IPS-NIHi7 (cell line): ENCODE data around the gene TRAIP.
"Not testable (repeated sequence)": the region's sequence is repeated elsewhere in the genome, so short reads cannot be mapped to it uniquely, and the experiment has no call there.

Experiments
- DNase-seq: peaks from one replicate; pipeline ENCODE4 v3.0.0; 2012; ENCODE audit warnings: mixed read lengths; ENCODE audit errors: extremely low spot score

TRAIP gene

GRCh38 chr3:49856181-49857005 lies at the start of gene TRAIP:
TSS of gene TRAIP (minus strand) at chr3:49856564. CDS start at chr3:49856453, 111 bp downstream.
- DNase-seq, result peak; percentile 100

GRCh38 chr3:49904448-49904847 lies 48.1 kb upstream of the TRAIP start:
- not testable (repeated sequence) for DNase-seq

DNA sequence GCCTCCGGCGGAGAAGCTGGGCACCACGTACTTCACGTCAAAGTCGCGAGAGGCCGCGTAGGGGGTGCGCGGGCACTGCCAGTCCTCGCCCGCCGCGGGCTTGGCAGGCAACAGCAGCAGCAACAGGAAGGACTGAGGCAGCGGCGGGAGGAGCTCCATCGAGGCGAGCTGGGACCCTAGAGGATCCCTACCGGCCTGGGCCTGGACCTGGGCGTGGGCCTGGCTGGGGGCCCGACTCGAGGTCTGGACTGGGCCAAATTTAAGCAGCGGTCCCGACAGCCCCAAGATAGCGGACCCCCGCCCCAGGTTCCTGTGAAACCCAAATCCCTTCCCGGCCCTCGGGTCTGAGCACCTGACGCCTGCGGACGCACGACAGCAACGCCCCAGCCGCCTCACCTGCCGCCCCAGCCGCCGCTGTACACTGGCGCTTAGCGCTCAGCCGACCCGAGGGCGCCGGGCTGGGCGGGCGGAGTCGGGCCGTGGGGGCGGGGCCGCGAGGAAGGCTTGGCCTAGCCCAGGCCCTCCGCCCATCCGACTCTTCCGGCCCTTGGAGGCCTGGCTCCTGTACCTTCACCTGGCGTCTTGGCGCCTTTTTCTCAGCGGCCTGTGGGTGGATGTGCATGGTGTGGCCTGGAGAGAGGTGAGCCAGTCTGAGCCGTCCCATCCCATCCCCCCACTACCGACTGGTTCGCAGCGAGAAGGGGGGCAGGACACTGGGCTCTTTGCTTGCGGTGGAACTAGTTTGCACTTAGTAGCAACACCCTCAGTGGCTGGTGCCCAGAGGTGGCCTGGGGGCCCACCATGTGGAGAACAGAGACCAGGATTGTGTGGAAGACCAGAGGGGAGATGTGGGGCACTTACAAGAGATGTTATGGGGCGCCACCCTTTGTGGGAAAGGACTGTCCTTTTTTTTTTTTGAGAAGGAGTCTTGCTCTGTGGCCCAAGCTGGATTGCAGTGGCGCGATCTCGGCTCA lies 47.4 kb upstream of the TRAIP start, which contains the start of gene MST1R:
Gene MST1R, minus strand, starts transcription at position 423 of the 974 bp plus-strand sequence. Its CDS starts 264 bp downstream, at position 159.
- peak; percentile 95 for DNase-seq

DNA sequence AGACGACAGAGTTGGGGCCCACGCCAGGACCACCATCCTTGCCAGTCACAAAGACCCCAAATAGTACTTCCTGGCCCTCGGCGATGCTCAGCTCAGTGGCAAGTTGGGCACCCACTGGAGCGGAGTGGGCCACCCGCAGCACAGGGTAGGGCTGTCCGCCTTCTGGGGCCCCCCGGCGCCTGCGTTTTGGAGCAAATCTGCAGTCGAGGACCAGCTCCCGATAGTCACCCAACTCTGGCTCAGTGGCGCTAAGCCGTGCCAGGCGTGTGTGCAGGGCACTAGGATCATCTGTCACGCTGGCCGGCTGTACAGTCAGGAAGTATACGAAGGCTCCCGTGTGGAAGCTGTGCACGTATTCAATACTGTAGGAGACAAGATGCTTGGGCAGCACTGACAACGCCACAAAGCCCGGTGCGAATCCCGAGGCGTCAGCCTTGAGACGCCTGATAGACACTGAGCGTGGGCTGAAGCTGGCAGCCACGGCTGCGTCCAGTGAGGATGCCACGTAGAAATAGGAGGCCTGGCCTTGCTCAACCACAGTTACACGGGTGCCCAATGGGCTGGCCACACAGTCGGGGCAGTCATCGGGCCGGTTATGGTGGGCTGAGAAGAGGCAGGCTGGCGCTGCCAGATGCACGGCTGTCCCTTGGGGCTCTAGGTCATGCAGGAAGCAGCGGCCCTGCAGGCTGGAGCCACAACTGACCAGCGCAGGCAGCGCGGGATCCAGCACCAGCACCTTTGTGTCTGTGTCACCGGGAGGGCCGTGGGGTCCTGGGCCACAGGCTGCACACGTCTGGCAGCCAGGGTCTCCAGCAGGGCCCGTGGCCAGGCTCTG lies 46.4 kb upstream of the TRAIP start:
- DNase-seq, result no peak

DNA sequence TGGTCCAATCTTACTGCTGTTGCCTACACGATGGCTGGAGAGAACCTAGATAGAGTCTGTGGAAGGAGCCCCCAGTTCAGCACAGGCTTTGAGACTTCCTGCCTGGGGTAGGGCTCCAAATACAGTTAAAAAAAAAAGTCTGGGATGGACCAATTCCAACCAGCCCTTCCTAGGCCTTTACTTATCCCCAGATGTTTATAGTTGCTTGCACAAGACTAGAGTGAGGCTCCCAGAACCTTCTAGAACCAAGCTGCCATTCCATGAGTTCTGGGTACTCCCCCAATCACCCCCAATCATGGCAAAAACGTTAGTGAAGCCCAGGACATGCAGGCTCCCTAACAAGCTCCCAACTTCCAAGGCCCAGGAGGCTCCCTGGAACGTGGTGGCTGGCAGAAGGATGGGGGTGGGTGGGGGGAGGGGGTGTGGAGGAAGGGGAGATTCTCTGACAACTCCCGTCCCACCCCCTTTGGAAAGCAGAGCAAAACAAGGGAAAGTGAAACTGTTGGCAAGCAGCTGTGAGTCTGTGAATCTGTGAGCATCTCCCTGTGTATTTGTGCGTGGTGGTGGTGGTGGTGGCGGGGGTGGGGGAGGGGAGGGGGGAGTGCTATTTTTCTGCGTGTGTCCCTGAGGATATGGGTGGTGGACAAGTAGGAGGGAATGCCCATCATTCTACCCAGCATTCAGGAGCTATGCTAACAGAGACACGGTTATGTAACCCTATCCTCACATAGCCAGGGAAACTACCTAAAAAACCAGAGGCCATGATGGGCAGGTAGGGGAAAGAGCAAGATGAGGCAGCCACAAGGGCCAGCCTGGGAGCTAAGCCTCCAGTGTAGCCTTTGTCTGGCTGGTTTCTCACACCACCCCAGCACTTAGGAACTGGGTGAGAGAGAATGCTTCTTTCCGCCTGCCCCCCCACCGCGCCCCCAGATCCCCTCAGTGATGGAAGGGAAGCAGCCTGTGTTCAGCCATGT lies 45.3 kb upstream of the TRAIP start:
- DNase-seq, result no peak

DNA sequence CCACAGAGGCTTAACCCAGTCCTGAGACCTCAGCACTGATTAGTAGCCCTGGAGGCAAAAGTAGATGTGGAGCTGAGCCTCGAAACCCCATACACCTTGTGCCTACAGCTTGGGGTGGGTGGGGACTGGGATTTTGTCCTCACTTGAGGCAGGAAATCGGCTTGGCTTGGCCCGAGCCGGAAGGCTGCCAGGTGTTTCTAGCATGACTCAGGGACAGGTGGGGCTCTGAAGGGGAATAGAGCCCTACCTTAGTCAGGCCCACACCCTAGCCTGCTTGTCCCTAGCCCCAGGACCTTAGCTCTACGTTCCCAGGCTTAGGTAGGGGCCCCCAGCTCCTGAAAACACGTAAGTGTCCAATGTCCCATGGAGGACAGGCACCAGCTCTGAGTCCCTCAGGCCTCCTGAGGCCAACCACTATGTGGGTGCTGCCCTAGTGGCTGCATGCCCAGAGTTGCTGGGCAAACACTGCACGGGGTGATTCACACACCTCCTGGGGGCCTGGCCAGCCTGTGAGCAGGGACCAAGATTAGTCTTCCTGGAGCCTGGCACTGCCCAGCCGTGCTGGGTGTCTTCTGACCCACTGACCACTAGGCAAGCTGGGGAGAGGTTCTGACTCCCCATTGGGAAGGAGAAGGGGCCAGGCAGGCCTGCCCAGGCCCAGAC lies 44.3 kb upstream of the TRAIP start:
- no peak for DNase-seq

- DNase-seq, result peak; percentile 80
Observed at GRCh38 chr3:49899815-49900214, 43.5 kb upstream of the TRAIP start.

DNA sequence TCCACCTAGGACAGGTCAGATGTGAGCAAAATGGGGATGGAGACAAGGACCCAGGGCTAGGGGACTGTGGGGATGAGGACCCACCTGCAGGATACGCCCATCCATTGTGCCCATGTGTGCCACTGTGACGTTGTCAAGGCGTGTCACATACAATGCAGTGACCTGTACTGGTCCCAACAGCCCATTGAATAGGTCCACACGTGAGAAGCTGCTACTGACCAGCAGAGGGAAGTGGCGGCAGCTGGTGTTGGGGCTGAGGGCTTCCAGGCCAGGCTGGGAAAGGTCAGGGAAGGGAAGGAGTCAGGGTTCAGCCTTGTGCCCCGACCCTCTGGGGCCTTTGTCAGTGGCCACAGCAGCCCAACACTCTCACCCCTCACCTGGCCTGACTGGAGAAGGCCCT lies 42.6 kb upstream of the TRAIP start:
- DNase-seq, result no peak

DNA sequence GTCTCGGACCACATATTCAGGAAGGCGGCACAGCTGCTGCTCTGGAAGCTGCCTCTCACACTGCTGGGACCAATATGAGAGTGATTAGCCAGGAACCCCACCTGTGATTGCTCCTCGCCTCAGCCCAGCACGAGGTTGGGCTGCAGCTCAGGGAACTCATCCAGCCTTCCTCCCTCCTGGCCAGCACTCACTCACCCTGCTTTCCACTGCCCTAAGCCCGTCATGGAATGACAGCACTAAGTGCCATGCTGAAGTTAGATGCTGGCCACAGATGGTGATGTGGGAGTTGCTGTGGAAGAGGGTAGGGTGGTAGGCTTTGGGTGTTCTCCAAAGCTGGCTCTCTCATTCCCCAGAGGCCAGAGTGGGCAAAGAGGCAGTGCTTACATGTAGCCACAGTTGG lies 40.0 kb upstream of the TRAIP start:
- no peak for DNase-seq

GRCh38 chr3:49895791-49896190 lies 39.4 kb upstream of the TRAIP start:
- no peak for DNase-seq

GRCh38 chr3:49889296-49889695 lies 32.9 kb upstream of the TRAIP start:
- DNase-seq, result no peak

DNA sequence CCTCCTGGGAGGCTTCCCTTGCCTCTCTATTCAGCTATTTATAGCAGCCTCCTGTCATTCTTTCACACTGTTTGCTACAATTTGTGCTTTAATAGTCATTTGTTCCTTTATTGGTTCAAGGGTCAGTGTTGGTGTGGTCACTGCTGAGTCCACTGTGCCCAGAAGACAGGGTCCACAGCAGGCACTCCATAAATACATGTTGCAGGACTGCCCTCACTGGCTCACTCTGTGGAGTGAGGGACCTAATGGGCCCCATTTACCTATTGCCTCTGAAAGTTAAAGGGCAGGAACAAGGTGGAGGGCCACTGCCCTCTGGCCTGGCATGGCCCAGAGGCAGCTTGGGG lies 30.5 kb upstream of the TRAIP start:
- DNase-seq, result no peak

DNA sequence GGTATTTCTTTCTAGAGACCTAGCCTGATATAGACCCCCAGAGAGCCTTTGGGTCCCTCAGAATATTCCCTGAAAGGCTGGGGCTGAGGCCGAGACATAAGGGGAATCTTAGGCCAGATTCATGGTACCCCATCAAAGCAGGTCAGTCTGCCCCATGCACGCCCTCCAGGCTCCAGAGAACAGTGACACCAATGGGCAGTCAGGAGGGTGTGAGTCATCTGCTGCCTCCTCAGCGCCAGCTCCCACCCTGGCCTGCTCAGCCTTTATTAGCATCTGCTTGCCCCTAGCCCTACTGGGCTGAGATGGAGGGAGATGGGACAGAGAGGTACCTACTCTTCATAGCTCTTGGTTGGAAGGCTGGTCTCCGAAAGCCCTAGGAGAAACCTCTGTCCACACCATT lies 27.6 kb upstream of the TRAIP start:
- no peak for DNase-seq

- DNase-seq, result no peak
Observed at GRCh38 chr3:49882166-49882565, 25.8 kb upstream of the TRAIP start.

- DNase-seq, result peak; percentile 72
Observed at GRCh38 chr3:49880581-49881315, 24.4 kb upstream of the TRAIP start.

DNA sequence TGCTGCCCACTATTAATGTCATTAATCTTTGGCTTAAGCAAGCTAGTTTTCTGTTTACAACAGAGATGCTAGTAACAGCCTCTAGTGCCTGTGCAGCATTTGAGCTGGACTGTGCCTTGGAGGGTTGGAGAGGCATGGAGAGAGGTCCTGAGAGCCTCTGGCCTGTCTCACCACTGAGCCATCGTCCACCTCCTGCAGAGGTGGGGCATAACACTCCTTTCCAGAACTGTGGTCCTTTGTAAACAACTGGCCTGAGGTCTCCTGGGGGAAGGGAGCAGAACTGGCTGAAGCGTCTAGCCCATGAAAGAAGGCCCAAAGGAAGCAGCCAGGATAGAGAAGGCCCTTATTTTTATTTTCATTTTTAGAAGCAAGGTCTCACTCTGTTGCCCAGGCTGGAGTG lies 23.4 kb upstream of the TRAIP start:
- no peak for DNase-seq

DNA sequence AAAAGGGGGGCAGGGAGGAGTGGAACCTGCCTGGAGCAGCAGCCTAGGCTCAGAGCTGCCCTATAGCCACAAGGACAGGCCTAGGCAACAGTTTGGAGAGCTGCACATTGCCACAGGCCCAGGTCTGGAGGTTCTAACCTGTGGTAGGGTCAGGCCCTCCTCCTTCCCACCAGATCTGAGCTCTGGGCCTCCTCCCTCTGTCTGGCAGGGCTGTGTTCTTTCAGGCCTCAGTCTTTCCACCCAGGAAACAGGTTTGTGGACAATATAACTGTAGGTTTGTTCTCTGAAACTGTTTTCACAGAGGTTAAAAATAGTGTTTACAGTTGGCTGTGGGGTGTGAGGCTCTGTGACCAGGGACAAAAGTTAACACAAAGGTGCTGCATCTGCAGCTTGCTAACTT lies 22.3 kb upstream of the TRAIP start:
- DNase-seq, result no peak

DNA sequence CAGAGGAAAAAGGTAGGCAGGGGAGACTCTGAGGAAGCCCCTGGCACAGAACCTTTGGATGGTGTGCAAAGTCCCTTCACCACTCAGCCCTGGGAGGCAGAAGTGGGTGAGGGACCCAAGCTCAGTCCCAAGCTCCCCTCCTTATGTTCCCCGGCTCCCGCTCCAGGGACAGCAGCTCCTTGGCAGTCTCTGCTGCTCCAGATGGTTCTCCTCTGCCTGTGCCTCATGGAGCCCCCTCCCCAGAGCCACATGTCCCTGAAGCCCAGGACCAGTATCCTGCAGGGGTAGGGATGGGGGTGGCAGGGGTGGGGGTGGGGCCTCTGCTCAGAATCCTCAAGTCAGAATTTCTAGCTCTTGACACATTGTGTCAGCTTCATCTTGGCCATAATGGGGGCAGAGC lies 21.4 kb upstream of the TRAIP start:
- no peak for DNase-seq

DNA sequence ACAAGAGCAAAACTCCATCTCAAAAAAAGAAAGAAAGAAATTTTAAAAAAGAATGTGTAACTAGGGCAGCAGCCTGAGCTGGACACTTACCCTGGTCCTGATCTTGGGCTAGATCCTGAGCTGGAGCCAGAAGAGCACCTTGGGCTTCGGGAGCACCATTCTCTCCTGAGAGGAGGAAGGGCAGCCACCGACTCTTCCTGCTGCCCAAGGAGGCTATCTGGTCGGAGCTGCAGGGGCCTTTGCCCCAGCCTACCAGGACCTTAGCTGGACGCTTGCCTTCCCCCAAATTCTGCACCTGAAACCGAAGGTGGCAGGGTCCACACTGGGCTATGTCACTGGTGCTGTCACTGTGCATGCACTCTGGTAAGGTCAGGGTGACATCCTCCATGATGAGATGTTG lies 20.2 kb upstream of the TRAIP start:
- no peak for DNase-seq
